Chondrocyte (in vitro differentiated cells): ENCODE results near the gene SPATA6. TPM values are rescaled to one million over a fixed set of nuclear protein-coding genes. Genes with fewer than 3 reads are reported as not detected.

Experiments used
- DNase-seq: peaks from one replicate; pipeline ENCODE4 v3.0.0; 2021; ENCODE audit warnings: mixed read lengths, low spot score
- H3K27ac Mint-ChIP-seq: one replicate; pipeline ENCODE4 v1.8.0; 2021; ENCODE audit warnings: mild to moderate bottlenecking, moderate library complexity, mixed read lengths; ENCODE audit not compliant: unreplicated experiment
- H3K27me3 Mint-ChIP-seq: 2 replicates; pipeline ENCODE4 v1.8.0; 2021; ENCODE audit warnings: low read depth, mixed read lengths
- H3K36me3 Mint-ChIP-seq: 2 replicates; pipeline ENCODE4 v1.8.0; 2021; ENCODE audit warnings: low read depth, mixed read lengths
- H3K4me1 Mint-ChIP-seq: 2 replicates; pipeline ENCODE4 v1.8.0; 2021; ENCODE audit warnings: low read depth, mild to moderate bottlenecking, mixed read lengths
- H3K4me3 Mint-ChIP-seq: one replicate; pipeline ENCODE4 v1.8.0; 2021; ENCODE audit warnings: mild to moderate bottlenecking, moderate library complexity, mixed read lengths; ENCODE audit not compliant: unreplicated experiment
- H3K9me3 Mint-ChIP-seq: 2 replicates; pipeline ENCODE4 v1.8.0; 2021; ENCODE audit warnings: low read depth, mixed read lengths
- total RNA-seq: library from RNA; stranded (reverse); gene quantifications from 3 replicates; pipeline ENCODE4 v1.2.1, GENCODE V29; 2021
- TF ChIP-seq, protein P1 (sequence below): fragments of 200-600 bp; sonication (generic); IDR thresholded peaks from 2 replicates; pipeline ENCODE4 v1.5.0; 2021; ENCODE audit warnings: antibody characterized with exemption, mild to moderate bottlenecking, moderate library complexity

Gene SPATA6
- total RNA-seq, 1 donor from 2014 or later, result 3.8 TPM

DNA sequence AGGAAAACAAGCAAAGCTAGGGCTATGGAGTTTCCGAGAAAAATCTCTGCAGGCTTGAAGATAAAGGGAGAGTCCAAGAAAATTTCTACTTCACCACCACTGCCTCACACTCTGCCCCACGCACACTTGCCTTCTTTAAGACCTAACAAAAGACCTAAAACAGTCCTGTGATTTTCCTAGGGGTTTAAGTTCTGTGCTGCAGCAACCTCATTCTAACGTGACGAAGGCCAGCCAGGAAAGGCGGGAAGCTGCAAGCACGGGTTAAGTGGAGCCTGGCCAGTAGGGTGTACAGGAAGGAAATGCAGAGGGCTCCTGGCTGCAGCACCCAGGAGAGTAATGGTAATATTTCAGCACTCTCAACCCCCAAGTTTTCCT lies 1.5 kb downstream of the SPATA6 start:
- H3K4me3 Mint-ChIP-seq, result peak overlapping the region; percentile 39
- peaks cover 34% of the 10 kb centered on the region for H3K4me1 Mint-ChIP-seq
- peaks cover 3% of the 10 kb centered on the region for H3K9me3 Mint-ChIP-seq
- no peak for DNase-seq
- H3K27ac Mint-ChIP-seq, result peak overlapping the region; percentile 64
- no peaks in the 10 kb centered on the region for H3K27me3 Mint-ChIP-seq
- TF ChIP-seq, protein P1, sequence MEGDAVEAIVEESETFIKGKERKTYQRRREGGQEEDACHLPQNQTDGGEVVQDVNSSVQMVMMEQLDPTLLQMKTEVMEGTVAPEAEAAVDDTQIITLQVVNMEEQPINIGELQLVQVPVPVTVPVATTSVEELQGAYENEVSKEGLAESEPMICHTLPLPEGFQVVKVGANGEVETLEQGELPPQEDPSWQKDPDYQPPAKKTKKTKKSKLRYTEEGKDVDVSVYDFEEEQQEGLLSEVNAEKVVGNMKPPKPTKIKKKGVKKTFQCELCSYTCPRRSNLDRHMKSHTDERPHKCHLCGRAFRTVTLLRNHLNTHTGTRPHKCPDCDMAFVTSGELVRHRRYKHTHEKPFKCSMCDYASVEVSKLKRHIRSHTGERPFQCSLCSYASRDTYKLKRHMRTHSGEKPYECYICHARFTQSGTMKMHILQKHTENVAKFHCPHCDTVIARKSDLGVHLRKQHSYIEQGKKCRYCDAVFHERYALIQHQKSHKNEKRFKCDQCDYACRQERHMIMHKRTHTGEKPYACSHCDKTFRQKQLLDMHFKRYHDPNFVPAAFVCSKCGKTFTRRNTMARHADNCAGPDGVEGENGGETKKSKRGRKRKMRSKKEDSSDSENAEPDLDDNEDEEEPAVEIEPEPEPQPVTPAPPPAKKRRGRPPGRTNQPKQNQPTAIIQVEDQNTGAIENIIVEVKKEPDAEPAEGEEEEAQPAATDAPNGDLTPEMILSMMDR, result no peak
- H3K36me3 Mint-ChIP-seq, result peaks cover 2% of the 10 kb centered on the region

DNA sequence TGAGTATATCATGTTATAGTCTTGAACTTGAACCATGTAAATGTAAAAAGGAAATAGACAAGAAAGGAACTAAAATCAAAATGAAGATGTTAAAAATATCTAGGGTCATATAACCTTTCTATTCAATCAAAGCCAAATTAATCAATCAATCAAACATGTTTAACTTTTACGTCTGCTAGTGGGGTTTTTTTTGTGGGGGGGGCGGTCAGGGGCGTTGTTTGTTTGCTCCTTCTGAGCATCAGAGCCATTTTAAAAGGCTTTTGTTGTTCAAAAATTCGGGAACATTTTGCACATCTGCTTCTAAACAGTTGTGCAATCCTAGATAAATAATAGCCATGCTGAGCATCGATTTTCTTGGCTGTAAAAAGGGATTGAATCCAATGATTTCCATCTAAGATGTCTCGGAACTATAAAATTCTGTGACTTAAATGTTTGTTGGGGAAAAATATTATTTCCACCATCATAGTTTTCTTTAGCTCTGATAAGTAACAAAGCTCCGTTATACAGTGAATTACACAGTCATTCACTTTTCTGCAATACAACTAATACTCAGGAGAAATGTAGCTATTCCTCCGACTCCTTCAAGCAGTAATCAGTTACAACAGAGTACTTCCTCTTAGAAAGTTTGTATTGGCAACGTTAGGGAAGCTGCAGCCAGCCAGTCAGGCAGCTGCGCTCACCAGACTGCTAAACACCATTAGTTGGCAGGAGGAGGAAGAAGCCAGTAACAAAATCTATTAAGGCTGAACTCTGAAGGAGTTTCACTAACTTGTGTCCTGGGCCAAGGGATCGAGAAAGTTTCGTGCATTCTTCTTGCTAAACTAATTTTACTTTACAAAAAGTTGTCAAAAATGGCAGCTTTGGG lies 2.2 kb downstream of the SPATA6 start:
- Mint-ChIP-seq H3K27ac (peak overlapping the region; percentile 64), H3K9me3 (peaks cover under 1% of the 10 kb centered on the region), H3K36me3 (peaks cover 2% of the 10 kb centered on the region), H3K27me3 (no peaks in the 10 kb centered on the region), H3K4me1 (peaks cover 34% of the 10 kb centered on the region), H3K4me3 (peak overlapping the region; percentile 39)
- TF ChIP-seq, protein P1, result no peak
- no peak for DNase-seq

DNA sequence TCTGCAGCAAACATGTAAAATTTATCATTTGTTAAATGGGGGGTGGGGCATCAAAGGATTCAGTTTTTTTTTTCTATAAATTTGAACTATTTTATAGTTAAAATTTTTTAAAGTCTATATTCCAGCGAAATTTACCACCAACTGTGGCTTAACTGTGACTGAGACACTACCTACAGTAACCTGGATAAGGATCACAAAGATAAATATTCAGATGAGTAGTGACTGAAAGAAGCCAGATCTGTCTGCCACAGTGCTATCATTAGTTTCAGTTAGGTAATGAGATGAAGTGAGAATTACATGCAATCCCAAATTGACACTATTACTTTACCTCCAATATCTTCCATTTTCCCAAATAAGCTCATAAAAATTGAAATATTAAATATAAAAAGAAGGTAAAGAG lies 5.4 kb downstream of the SPATA6 start:
- no peak overlapping the region for H3K4me3 Mint-ChIP-seq
- H3K27me3 Mint-ChIP-seq, result no peaks in the 10 kb centered on the region
- no peaks in the 10 kb centered on the region for H3K9me3 Mint-ChIP-seq
- TF ChIP-seq, protein P1, result no peak
- no peaks in the 10 kb centered on the region for H3K36me3 Mint-ChIP-seq
- no peak for DNase-seq
- no peak overlapping the region for H3K27ac Mint-ChIP-seq
- peaks cover 23% of the 10 kb centered on the region for H3K4me1 Mint-ChIP-seq

DNA sequence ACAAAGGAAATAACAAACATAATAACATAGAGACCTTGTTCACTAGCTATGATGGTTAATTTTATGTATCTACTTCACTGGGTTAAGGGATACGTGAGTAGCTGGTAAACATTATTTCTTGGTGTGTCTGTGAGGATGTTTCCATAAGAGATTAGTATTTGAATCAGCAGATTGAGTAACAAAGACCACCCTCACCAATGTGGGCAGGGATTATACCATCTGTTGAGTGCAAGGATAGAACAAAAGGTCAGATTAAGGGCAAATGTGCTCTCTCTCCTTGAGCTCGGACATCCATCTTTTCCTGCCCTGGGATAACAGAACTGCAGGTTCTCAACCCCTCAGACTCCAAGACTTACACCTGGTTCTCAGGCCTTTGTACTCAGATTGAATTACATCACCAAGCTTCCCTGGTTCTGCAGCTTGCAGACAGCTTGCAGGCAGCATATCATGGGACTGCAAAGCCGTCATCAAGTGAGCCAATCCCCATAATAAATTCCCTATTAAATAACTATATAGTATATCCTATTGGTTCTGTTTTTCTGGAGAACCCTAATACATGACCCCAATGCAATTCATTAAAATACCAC lies 9.2 kb downstream of the SPATA6 start:
- no peak for DNase-seq
- Mint-ChIP-seq H3K36me3 (no peaks in the 10 kb centered on the region), H3K4me1 (no peaks in the 10 kb centered on the region), H3K9me3 (no peaks in the 10 kb centered on the region), H3K27ac (no peak overlapping the region), H3K4me3 (no peak overlapping the region), H3K27me3 (no peaks in the 10 kb centered on the region)
- TF ChIP-seq, protein P1, result no peak

DNA sequence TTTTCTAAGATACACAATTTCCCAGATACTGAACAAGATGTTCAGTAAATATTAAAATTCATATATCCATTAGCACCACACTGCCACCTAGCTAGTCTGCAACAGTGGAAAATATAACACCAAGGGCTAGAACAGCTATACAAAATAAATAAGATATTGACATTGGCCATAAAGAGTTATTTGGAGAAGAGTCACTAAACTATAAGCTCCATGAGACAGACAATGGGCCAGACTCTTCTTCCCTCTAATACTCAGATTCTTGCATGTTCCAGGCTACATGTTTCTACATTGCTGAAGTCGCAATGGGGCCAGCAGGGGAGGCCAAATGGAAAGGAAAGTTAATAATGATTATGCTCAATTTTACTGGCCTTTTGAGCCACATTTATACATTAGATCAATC lies 21.5 kb downstream of the SPATA6 start:
- no peaks in the 10 kb centered on the region for H3K4me1 Mint-ChIP-seq
- no peaks in the 10 kb centered on the region for H3K9me3 Mint-ChIP-seq
- H3K27ac Mint-ChIP-seq, result no peak overlapping the region
- H3K36me3 Mint-ChIP-seq, result peaks cover 2% of the 10 kb centered on the region
- DNase-seq, result no peak
- TF ChIP-seq, protein P1, result peak; percentile 74
- no peak overlapping the region for H3K4me3 Mint-ChIP-seq
- H3K27me3 Mint-ChIP-seq, result no peaks in the 10 kb centered on the region
